H9 (cell line): ENCODE measurements around the gene SLC44A2. TPM values are rescaled to one million over a fixed set of nuclear protein-coding genes. Genes with fewer than 3 reads are reported as not detected.

Source experiments
- DNase-seq: peaks from one replicate; pipeline ENCODE4 v3.0.0-alpha.2; 2017
- H2AFZ ChIP-seq: one replicate; pipeline ENCODE4 v1.6.1; 2013; ENCODE audit warnings: mild to moderate bottlenecking, low read length, control low read depth, moderate library complexity
- H2AK5ac ChIP-seq: 2 replicates; pipeline ENCODE4 v1.6.1; 2013; ENCODE audit warnings: low read length, control low read depth, mixed read lengths; ENCODE audit not compliant: insufficient read length
- H2BK120ac ChIP-seq: one replicate; pipeline ENCODE4 v1.6.1; 2013; ENCODE audit warnings: low read depth, mild to moderate bottlenecking, low read length, control low read depth, inconsistent platforms; ENCODE audit not compliant: poor library complexity, severe bottlenecking
- H2BK12ac ChIP-seq: 2 replicates; pipeline ENCODE4 v1.6.1; 2013; ENCODE audit warnings: low read length, control low read depth, mixed read lengths, low read depth; ENCODE audit not compliant: insufficient read length
- H2BK15ac ChIP-seq: 2 replicates; pipeline ENCODE4 v1.6.1; 2013; ENCODE audit warnings: low read depth, low read length, control low read depth
- H2BK20ac ChIP-seq: one replicate; pipeline ENCODE4 v1.6.1; 2013; ENCODE audit warnings: low read depth, mild to moderate bottlenecking, low read length, control low read depth, inconsistent platforms; ENCODE audit not compliant: poor library complexity, severe bottlenecking
- H2BK5ac ChIP-seq: 2 replicates; pipeline ENCODE4 v1.6.1; 2013; ENCODE audit warnings: low read length, control low read depth, mixed read lengths; ENCODE audit not compliant: insufficient read length
- H3K14ac ChIP-seq: 2 replicates; pipeline ENCODE4 v1.6.1; 2013; ENCODE audit warnings: low read length, control low read depth; ENCODE audit not compliant: insufficient read depth
- H3K18ac ChIP-seq: 2 replicates; pipeline ENCODE4 v1.6.1; 2013; ENCODE audit warnings: low read depth, mild to moderate bottlenecking, mixed read lengths, low read length, control low read depth; ENCODE audit not compliant: insufficient read length
- H3K23ac ChIP-seq: 2 replicates; pipeline ENCODE4 v1.6.1; 2013; ENCODE audit warnings: low read length, control low read depth, mixed read lengths, low read depth; ENCODE audit not compliant: insufficient read length
- H3K23me2 ChIP-seq: 2 replicates; pipeline ENCODE4 v1.6.1; 2013; ENCODE audit warnings: low read depth, mild to moderate bottlenecking, mixed read lengths, low read length, control low read depth; ENCODE audit not compliant: insufficient read length, poor library complexity, severe bottlenecking
- H3K27ac ChIP-seq: 2 replicates; pipeline ENCODE4 v1.5.1; 2013; ENCODE audit warnings: low read length, control low read depth, mixed read lengths, low read depth; ENCODE audit not compliant: insufficient read length
- H3K27me3 ChIP-seq: 2 replicates; pipeline ENCODE4 v1.6.1; 2013; ENCODE audit warnings: low read length, control low read depth, inconsistent platforms; ENCODE audit not compliant: insufficient read depth
- H3K4ac ChIP-seq: 2 replicates; pipeline ENCODE4 v1.6.1; 2013; ENCODE audit warnings: low read depth, mild to moderate bottlenecking, control low read depth, inconsistent platforms, low read length, moderate library complexity
- H3K4me1 ChIP-seq: 2 replicates; pipeline ENCODE4 v1.6.1; 2013; ENCODE audit warnings: low read length, control low read depth, inconsistent platforms; ENCODE audit not compliant: insufficient read depth
- H3K4me2 ChIP-seq: 2 replicates; pipeline ENCODE4 v1.6.1; 2013; ENCODE audit warnings: low read length, control low read depth, mixed read lengths; ENCODE audit not compliant: insufficient read length, insufficient read depth
- H3K56ac ChIP-seq: 2 replicates; pipeline ENCODE4 v1.6.1; 2013; ENCODE audit warnings: low read depth, mild to moderate bottlenecking, mixed read lengths, low read length, control low read depth; ENCODE audit not compliant: insufficient read length
- H3K79me1 ChIP-seq: 2 replicates; pipeline ENCODE4 v1.6.1; 2013; ENCODE audit warnings: low read depth, mild to moderate bottlenecking, moderate library complexity, low read length, control low read depth, inconsistent platforms; ENCODE audit not compliant: insufficient read depth, poor library complexity, severe bottlenecking
- H3K79me2 ChIP-seq: 2 replicates; pipeline ENCODE4 v1.6.1; 2013; ENCODE audit warnings: low read length, control low read depth, inconsistent platforms; ENCODE audit not compliant: insufficient read depth
- H3K9ac ChIP-seq: 2 replicates; pipeline ENCODE4 v1.6.1; 2013; ENCODE audit warnings: low read length, control low read depth, mixed read lengths; ENCODE audit not compliant: insufficient read length; ENCODE audit errors: extremely low read depth
- H3K9me3 ChIP-seq: one replicate; pipeline ENCODE4 v1.6.1; 2013; ENCODE audit warnings: low read depth, low read length, inconsistent platforms; ENCODE audit not compliant: control insufficient read depth
- H3T11ph ChIP-seq: one replicate; pipeline ENCODE4 v1.6.1; 2013; ENCODE audit warnings: mild to moderate bottlenecking, low read length, control low read depth, inconsistent platforms
- H4K20me1 ChIP-seq: one replicate; pipeline ENCODE4 v1.6.1; 2013; ENCODE audit not compliant: control insufficient read depth, insufficient read length, insufficient read depth
- H4K5ac ChIP-seq: 2 replicates; pipeline ENCODE4 v1.6.1; 2013; ENCODE audit warnings: low read depth, mild to moderate bottlenecking, mixed read lengths, low read length, control low read depth; ENCODE audit not compliant: insufficient read length
- H4K8ac ChIP-seq: replicated peaks from 2 replicates; pipeline ENCODE4 v1.6.1; 2013; ENCODE audit warnings: low read length, control low read depth, mixed read lengths, low read depth; ENCODE audit not compliant: insufficient read length
- H4K91ac ChIP-seq: 2 replicates; pipeline ENCODE4 v1.6.1; 2013; ENCODE audit warnings: low read depth, mild to moderate bottlenecking, moderate library complexity, mixed read lengths, low read length, control low read depth; ENCODE audit not compliant: insufficient read length
- H3K27ac Mint-ChIP-seq, 3 experiments: 2 replicates in 2 of 3; 3 replicates in 1 of 3; pipeline ENCODE4 v1.8.0; 2020 to 2021; ENCODE audit warnings: mixed read lengths in 3 of 3, mild to moderate bottlenecking in 1 of 3, moderate library complexity in 1 of 3
- H3K27me3 Mint-ChIP-seq: 2 replicates; pipeline ENCODE4 v1.8.0; 2021; ENCODE audit warnings: low read depth, mild to moderate bottlenecking, moderate library complexity, mixed read lengths
- H3K36me3 Mint-ChIP-seq, 3 experiments: 2 replicates in 2 of 3; 3 replicates in 1 of 3; pipeline ENCODE4 v1.8.0; 2020 to 2021; ENCODE audit warnings: low read depth in 3 of 3, mixed read lengths in 3 of 3; ENCODE audit not compliant: insufficient read depth in 1 of 3
- H3K4me1 Mint-ChIP-seq, 2 experiments: 2 replicates each; pipeline ENCODE4 v1.8.0; 2020; ENCODE audit warnings: mixed read lengths in 2 of 2
- H3K4me3 Mint-ChIP-seq, 2 experiments: 2 replicates in 1 of 2; 3 replicates in 1 of 2; pipeline ENCODE4 v1.8.0; 2020 to 2021; ENCODE audit warnings: mild to moderate bottlenecking in 2 of 2, mixed read lengths in 2 of 2, moderate library complexity in 1 of 2
- H3K9me3 Mint-ChIP-seq, 2 experiments: 2 replicates in 1 of 2; 3 replicates in 1 of 2; pipeline ENCODE4 v1.8.0; 2020; ENCODE audit warnings: mild to moderate bottlenecking in 2 of 2, mixed read lengths in 2 of 2, moderate library complexity in 1 of 2
- CTCF ChIP-seq: fragments of 200-600 bp; sonication (generic); conservative IDR thresholded peaks from 3 replicates; pipeline ENCODE4 v1.8.0; 2021; ENCODE audit warnings: antibody characterized with exemption, mild to moderate bottlenecking
- WGBS: extraction: QIAGEN DNeasy Blood & Tissue Kit; methylation state at CpG from one replicate; pipeline ENCODE4 v1.1.7; 2013; ENCODE audit warnings: missing lambda C conversion rate, low lambda C conversion rate, mixed read lengths; ENCODE audit not compliant: insufficient read length; ENCODE audit errors: extremely low coverage; 5-methylcytosine and 5-hydroxymethylcytosine counted together
- total RNA-seq: library from RNA; stranded (reverse); gene quantifications from 2 replicates; pipeline ENCODE4 v1.2.1, GENCODE V29; 2021

Gene SLC44A2
- total RNA-seq, 1 experiment from 2014 or later, result 121 TPM

DNA sequence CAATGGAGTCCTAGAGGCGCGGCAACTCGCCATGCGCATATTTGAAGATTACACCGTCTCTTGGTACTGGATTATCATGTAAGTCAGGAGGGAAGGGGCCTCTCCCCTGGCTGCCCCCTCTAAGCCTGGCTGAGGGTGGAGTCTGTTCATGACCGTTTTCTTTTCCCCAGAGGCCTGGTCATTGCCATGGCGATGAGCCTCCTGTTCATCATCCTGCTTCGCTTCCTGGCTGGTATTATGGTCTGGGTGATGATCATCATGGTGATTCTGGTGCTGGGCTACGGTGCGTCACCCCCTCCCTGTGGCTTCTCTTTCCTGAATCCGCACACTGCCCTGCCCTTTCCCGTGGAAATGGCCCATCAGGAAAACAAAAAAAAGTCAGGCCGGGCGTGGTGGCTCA lies 6.5 kb downstream of the SLC44A2 start:
- Histone ChIP-seq H2AK5ac (no peak overlapping the region), H3K4ac (no peak overlapping the region), H3K27me3 (no peaks in the 10 kb centered on the region), H4K20me1 (no peaks in the 10 kb centered on the region), H3K23ac (no peak overlapping the region), H2BK120ac (no peak overlapping the region), H3K9ac (no peak overlapping the region), H3K23me2 (no peaks in the 10 kb centered on the region), H3K79me1 (no peaks in the 10 kb centered on the region), H2BK12ac (no peak overlapping the region), H3K27ac (no peak overlapping the region), H4K91ac (no peak overlapping the region), H2BK20ac (no peak overlapping the region), H3K4me1 (no peaks in the 10 kb centered on the region), H2BK5ac (no peak overlapping the region), H3K14ac (no peak overlapping the region), H2BK15ac (no peak overlapping the region), H4K8ac (no peak overlapping the region), H3T11ph (no peak overlapping the region), H3K18ac (no peak overlapping the region), H3K4me2 (no peak overlapping the region), H4K5ac (no peak overlapping the region), H3K56ac (no peak overlapping the region), H3K9me3 (no peaks in the 10 kb centered on the region), H2AFZ (no peak overlapping the region), H3K79me2 (no peaks in the 10 kb centered on the region)
- Mint-ChIP-seq H3K27ac (peak overlapping the region in 1 of 3 experiments; percentile 80; a peak in 1 of 7 replicates), H3K9me3 (no peaks in the 10 kb centered on the region), H3K4me1 (peaks cover 7 to 8% of the 10 kb centered on the region in 2 experiments), H3K27me3 (no peaks in the 10 kb centered on the region), H3K36me3 (peaks cover 41 to 77% (median 70%) of the 10 kb centered on the region in 3 experiments; a peak in 6 of 7 replicates), H3K4me3 (no peak overlapping the region)
- WGBS, result no CpG with 5 or more reads among the region's 14 CpGs
- no peak for TF ChIP-seq CTCF
- no peak for DNase-seq
